ENCODE results near the gene UBE2U. TPM values are rescaled to one million over a fixed set of nuclear protein-coding genes. Genes with fewer than 3 reads are reported as not detected.

UBE2U gene
- total RNA-seq, 2 experiments from 2014 or later, result not detected

- no peak overlapping the region for H3K4me3 Mint-ChIP-seq
- H3K27me3 Mint-ChIP-seq, result peaks cover 27% of the 10 kb centered on the region
- CTCF ChIA-PET, result no interaction called here
- no peaks in the 10 kb centered on the region for H3K36me3 Mint-ChIP-seq
- H3K9me3 Mint-ChIP-seq (ENCODE audit: low read depth), result no peaks in the 10 kb centered on the region
- H3K27ac Mint-ChIP-seq, result no peak overlapping the region
- ATAC-seq (no peak), DNase-seq (no peak)
- H3K4me1 Mint-ChIP-seq, result peaks cover 4% of the 10 kb centered on the region
Observed at GRCh38 chr1:64176659-64177058, 26.8 kb upstream of the UBE2U start.

DNA sequence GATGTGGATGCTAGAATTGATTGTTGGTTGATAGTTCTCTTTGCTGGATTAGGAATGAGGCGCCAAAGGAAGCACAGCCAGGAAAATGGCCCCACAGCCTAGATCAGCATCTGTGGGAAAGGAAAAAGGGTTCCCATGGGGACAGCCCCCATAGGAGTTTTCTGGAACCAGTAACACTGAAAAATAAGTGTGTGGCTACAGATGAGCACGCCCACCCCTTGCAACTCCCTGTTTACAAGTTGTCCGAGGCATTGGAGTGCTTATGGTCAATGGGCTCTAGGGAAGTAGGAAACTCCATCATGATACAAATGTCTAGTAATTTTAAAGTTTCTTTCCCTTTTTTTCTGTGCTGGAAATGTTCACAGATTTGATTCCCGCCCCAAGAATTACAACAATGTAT is 23.8 kb upstream of the UBE2U start:
- no peaks in the 10 kb centered on the region for H3K9me3 Mint-ChIP-seq (ENCODE audit: low read depth)
- no peak overlapping the region for H3K4me3 Mint-ChIP-seq
- H3K27ac Mint-ChIP-seq, result no peak overlapping the region
- no peak for DNase-seq
- no peak for ATAC-seq
- H3K27me3 Mint-ChIP-seq, result peaks cover 22% of the 10 kb centered on the region
- CTCF ChIA-PET, result no interaction called here
- no peaks in the 10 kb centered on the region for H3K4me1 Mint-ChIP-seq
- no peaks in the 10 kb centered on the region for H3K36me3 Mint-ChIP-seq

GRCh38 chr1:64182207-64182606 is 21.2 kb upstream of the UBE2U start:
- H3K4me1 Mint-ChIP-seq, result no peaks in the 10 kb centered on the region
- H3K27ac Mint-ChIP-seq, result no peak overlapping the region
- CTCF ChIA-PET, result no interaction called here

DNA sequence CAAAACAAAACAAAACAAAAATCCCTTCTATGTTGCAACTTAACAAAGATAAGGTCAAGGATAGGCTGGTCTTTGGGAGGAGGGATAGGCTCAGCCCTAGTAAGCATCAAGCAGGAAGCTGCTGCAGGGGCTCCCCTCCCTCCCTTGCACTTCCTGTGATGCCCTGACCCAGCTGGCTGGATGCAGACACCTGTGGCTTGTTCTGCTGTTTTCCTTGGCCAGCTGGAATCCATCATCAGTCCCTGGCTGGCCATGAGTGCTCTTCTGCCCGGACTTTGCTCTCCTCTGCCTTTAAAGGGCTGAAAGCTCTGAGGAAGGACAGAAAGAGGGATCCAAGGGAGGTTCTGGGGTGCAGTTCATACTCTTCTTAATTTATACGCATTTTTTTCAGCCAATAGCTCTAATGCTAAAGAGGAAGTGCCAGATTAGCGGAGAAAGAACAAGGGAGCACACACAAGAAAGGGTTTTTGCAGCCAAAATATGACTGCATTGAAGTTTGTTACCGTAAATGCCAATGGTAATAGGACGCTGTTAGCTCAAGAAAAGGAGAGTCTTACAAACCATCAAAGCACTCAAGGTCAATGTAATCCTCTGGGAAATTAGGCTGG is 19.9 kb upstream of the UBE2U start:
- H3K36me3 Mint-ChIP-seq, result no peaks in the 10 kb centered on the region
- H3K4me3 Mint-ChIP-seq, result no peak overlapping the region
- no peaks in the 10 kb centered on the region for H3K9me3 Mint-ChIP-seq (ENCODE audit: low read depth)
- CTCF ChIA-PET, result no interaction called here
- peaks cover 11% of the 10 kb centered on the region for H3K27me3 Mint-ChIP-seq
- H3K27ac Mint-ChIP-seq, result no peak overlapping the region
- no peaks in the 10 kb centered on the region for H3K4me1 Mint-ChIP-seq
- ATAC-seq (no peak), DNase-seq (no peak)

More at GRCh38 chr1:64182207-64182606, 21.2 kb upstream of the UBE2U start:
- DNase-seq (no peak), ATAC-seq (no peak)
- H3K27me3 Mint-ChIP-seq, result peaks cover 15% of the 10 kb centered on the region
- no peak overlapping the region for H3K4me3 Mint-ChIP-seq
- H3K36me3 Mint-ChIP-seq, result no peaks in the 10 kb centered on the region
- H3K9me3 Mint-ChIP-seq (ENCODE audit: low read depth), result no peaks in the 10 kb centered on the region

GRCh38 chr1:64184003-64184440 is 19.4 kb upstream of the UBE2U start:
- H3K9me3 Mint-ChIP-seq (ENCODE audit: low read depth), result no peaks in the 10 kb centered on the region
- no peaks in the 10 kb centered on the region for H3K36me3 Mint-ChIP-seq
- no peak for ATAC-seq
- peaks cover 11% of the 10 kb centered on the region for H3K27me3 Mint-ChIP-seq
- CTCF ChIA-PET, result no interaction called here
- H3K27ac Mint-ChIP-seq, result no peak overlapping the region
- DNase-seq, result no peak
- H3K4me3 Mint-ChIP-seq, result no peak overlapping the region
- H3K4me1 Mint-ChIP-seq, result no peaks in the 10 kb centered on the region

DNA sequence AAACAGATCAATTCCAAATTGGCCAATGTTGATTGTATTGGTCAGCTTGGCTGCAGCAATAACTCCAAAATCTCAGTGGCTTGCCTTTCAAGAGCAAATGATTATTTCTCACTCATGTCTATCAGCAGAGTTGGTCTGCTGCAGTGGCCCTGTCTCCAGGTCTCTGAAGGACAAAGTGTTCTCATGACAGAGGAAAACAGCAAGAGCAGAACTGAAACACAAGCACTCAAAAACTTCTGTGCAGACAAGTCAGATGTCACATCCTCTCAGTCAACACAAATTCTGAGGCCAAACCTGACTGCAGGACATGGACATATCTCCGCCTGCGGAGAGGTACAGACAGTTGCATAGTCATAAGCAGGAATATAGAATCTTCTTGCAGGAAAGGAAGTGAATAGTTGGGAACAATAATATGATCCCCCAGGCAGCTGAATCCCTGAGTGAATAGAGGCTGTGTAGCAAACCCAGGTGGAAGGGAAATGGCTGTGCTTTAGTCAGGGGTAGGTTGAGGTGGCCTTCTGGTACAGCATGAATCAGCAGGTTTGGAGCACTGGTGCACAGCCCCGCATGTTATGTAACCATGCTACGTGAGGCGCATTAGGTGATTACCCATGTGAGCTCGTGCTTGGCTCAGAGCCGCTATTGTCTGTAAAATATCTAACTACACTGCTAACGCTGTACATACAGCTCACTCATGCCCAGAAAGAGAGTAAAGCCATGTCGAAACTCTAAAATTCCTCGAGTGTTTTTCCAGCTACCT is 17.1 kb upstream of the UBE2U start:
- H3K4me3 Mint-ChIP-seq, result no peak overlapping the region
- no peak for DNase-seq
- CTCF ChIA-PET, result no interaction called here

DNA sequence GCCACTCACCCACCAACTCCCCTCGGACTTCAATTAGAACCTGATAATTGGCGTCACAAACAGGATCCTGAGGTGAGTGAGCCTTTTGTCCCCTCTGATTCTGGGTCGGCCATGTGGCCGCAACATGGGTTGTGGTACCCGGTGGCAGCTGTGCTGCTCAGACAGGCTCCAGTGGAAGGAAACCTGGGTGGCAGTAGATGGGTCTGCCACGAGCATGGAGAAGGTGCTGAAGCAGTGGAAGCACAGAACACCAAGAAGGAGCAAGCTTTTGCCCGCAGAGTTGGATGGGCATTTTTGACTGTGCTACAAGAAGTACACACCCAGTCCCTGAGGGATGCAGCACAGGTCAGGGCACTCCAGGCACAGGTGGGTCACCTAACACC is 16.5 kb upstream of the UBE2U start:
- peaks cover 4% of the 10 kb centered on the region for H3K27me3 Mint-ChIP-seq
- no peak for ATAC-seq
- H3K36me3 Mint-ChIP-seq, result no peaks in the 10 kb centered on the region

More for the DNA sequence above, 17.1 kb upstream of the UBE2U start:
- Mint-ChIP-seq H3K27ac (no peak overlapping the region), H3K27me3 (peaks cover 5% of the 10 kb centered on the region), H3K9me3 (ENCODE audit: low read depth) (no peaks in the 10 kb centered on the region), H3K36me3 (no peaks in the 10 kb centered on the region), H3K4me1 (no peaks in the 10 kb centered on the region)
- no peak for ATAC-seq

DNA sequence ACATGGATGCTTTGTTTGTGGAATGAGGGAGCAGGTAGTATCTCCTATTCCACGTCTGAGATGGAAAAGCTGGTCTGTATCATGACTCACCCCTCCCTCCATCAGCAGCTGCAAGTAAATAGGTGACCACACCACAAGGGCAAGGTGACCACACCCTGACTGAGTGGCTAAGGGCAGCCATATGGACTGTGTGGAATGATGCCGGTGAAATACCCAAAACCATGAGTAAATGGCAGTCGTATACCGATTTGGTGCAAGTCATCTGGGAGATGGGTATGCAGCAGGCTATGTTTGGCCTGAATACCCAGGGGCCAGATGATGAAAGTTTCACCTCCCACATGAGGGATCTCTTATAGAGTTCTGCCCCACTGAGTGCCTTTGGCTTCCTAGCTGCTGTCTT is 15.8 kb upstream of the UBE2U start:
- H3K27me3 Mint-ChIP-seq, result no peaks in the 10 kb centered on the region
- DNase-seq (no peak), ATAC-seq (no peak)
- no peaks in the 10 kb centered on the region for H3K4me1 Mint-ChIP-seq
- H3K4me3 Mint-ChIP-seq, result no peak overlapping the region
- no peaks in the 10 kb centered on the region for H3K9me3 Mint-ChIP-seq (ENCODE audit: low read depth)
- H3K27ac Mint-ChIP-seq, result no peak overlapping the region
- no peaks in the 10 kb centered on the region for H3K36me3 Mint-ChIP-seq
- CTCF ChIA-PET, result no interaction called here

More for the DNA sequence above, 16.5 kb upstream of the UBE2U start:
- no peaks in the 10 kb centered on the region for H3K9me3 Mint-ChIP-seq (ENCODE audit: low read depth)
- no peaks in the 10 kb centered on the region for H3K4me1 Mint-ChIP-seq
- no peak overlapping the region for H3K27ac Mint-ChIP-seq
- no peak overlapping the region for H3K4me3 Mint-ChIP-seq
- no peak for DNase-seq
- CTCF ChIA-PET, result no interaction called here

GRCh38 chr1:64192290-64192689 is 11.1 kb upstream of the UBE2U start:
- H3K27me3 Mint-ChIP-seq, result no peaks in the 10 kb centered on the region
- H3K4me1 Mint-ChIP-seq, result no peaks in the 10 kb centered on the region
- H3K36me3 Mint-ChIP-seq, result no peaks in the 10 kb centered on the region
- no peak for ATAC-seq
- CTCF ChIA-PET, result no interaction called here
- no peak overlapping the region for H3K4me3 Mint-ChIP-seq
- no peak for DNase-seq
- H3K9me3 Mint-ChIP-seq (ENCODE audit: low read depth), result no peaks in the 10 kb centered on the region
- no peak overlapping the region for H3K27ac Mint-ChIP-seq

DNA sequence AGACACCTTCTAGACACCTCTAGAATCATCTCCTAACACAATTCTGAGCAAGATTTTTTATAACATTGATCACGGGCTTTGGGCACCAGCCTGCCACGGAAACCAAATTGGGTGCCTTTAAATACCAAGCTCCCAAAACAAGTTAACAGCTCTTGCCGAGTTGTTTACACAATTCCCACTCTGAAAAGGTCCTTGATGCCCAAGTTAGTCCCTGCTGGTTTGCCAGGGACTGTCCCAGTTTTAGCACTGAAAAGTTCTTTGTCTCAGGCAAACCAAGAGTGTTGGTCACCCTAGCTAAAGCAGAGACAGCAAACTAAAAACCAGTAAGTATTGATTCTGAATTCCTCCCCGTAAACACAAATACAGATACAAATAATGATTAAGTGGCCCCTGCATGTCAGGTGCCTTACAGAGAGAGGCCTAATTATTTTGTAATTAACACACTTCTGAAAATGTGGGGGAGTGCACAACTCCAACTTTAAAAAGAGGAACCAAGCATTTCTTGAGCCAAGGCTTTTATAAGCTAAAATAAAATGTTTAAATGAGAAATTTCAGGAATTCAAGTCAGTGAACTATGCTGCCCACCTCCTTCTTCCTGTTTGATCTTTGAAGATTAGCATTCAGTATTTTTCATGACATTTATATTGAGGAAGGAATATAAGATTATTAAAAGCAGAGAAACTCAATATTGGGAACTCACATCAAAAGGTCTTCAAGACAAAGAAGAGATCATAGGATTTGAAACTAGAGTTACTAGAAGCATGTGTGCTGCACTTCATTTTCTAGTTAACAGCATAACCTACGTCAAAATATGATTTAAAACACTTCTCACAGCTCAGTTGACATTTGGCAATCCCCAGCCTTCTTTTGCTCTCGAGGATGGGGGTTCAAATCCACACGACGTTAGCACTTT is 9.0 kb upstream of the UBE2U start:
- Mint-ChIP-seq H3K27ac (no peak overlapping the region), H3K36me3 (no peaks in the 10 kb centered on the region), H3K4me3 (no peak overlapping the region), H3K27me3 (no peaks in the 10 kb centered on the region), H3K9me3 (ENCODE audit: low read depth) (no peaks in the 10 kb centered on the region), H3K4me1 (no peaks in the 10 kb centered on the region)
- no peak for ATAC-seq
- CTCF ChIA-PET, result no interaction called here
- DNase-seq, result no peak

- H3K27ac Mint-ChIP-seq, result no peak overlapping the region
- H3K4me1 Mint-ChIP-seq, result no peaks in the 10 kb centered on the region
- ATAC-seq (no peak), DNase-seq (no peak)
- CTCF ChIA-PET, result no interaction called here
- no peaks in the 10 kb centered on the region for H3K36me3 Mint-ChIP-seq
- H3K4me3 Mint-ChIP-seq, result no peak overlapping the region
- no peaks in the 10 kb centered on the region for H3K27me3 Mint-ChIP-seq
- H3K9me3 Mint-ChIP-seq (ENCODE audit: low read depth), result no peaks in the 10 kb centered on the region
Observed at GRCh38 chr1:64195081-64195395, 8.4 kb upstream of the UBE2U start.

DNA sequence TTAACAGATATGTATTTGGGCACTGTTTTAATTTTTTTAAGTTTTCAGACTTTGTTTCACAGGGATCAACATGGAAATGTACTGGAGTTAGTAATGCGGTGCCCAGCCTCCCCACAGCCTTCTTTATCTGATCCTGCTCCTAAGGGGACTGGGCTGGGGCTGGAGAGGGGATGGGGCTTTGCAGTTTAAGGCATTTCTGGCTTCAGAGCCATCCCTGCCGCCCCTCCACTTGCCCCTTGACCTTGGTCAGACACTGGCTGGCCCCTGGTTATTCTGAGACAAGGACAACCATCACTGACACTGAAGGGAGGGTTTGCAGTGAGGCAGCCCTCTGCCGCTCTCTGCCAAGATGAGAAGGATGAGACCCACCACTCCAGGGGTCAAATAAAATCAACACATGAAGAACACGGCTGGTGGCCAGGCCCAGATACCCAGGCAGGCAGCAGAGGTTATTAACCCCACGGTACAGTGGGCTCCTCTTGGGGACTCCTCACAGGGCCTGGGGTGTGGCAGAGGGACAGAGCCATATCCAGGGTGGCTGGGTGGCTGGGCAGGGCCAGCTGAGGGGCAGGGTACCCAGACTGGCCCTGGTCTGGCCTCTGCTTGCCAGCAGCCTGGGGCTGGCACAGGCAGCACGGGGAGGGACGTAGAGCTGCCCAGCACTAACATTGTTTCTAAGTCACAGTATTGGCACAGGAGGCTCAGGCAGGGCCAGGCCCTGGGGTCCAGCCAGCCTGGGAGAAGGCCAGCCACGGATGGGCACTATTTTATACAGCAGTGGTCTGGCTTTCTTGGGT is 7.2 kb upstream of the UBE2U start:
- H3K36me3 Mint-ChIP-seq, result no peaks in the 10 kb centered on the region
- no peaks in the 10 kb centered on the region for H3K9me3 Mint-ChIP-seq (ENCODE audit: low read depth)
- ATAC-seq (peak; percentile 23), DNase-seq (no peak)
- H3K4me1 Mint-ChIP-seq, result no peaks in the 10 kb centered on the region
- no peak overlapping the region for H3K27ac Mint-ChIP-seq
- H3K4me3 Mint-ChIP-seq, result no peak overlapping the region
- CTCF ChIA-PET, result no interaction called here
- no peaks in the 10 kb centered on the region for H3K27me3 Mint-ChIP-seq

DNA sequence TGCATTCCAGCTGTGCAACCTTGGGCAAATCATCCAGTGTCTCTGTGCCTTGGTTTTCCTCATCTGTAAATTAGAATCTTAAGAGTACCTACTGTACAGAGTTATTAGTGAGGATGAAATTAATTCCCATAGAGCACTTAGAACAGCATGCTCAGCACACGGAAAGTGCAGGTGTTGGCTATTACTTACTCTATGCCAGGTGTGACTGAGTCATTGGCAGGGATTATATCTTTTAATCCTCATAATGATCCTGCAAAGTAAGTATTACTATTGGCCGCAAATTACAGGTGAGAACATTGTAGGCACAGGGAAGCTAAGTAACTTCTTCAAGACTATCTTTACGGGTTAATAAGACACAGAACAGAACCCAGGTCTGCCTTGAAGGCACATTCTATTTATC is 6.3 kb upstream of the UBE2U start:
- H3K27ac Mint-ChIP-seq, result no peak overlapping the region
- no peak overlapping the region for H3K4me3 Mint-ChIP-seq
- no peaks in the 10 kb centered on the region for H3K4me1 Mint-ChIP-seq
- no peaks in the 10 kb centered on the region for H3K36me3 Mint-ChIP-seq
- ATAC-seq (no peak), DNase-seq (no peak)
- no peaks in the 10 kb centered on the region for H3K9me3 Mint-ChIP-seq (ENCODE audit: low read depth)
- CTCF ChIA-PET, result no interaction called here
- H3K27me3 Mint-ChIP-seq, result no peaks in the 10 kb centered on the region

Data from activated CD8-positive, alpha-beta memory T cell treated with anti-CD3 and anti-CD28 coated beads, Interleukin-2, amount 10 ng/mL, durations not matched to agents 7 days and 5 days (primary cell).